Measurements from ENCODE around the gene WBP2. TPM values are rescaled to one million over a fixed set of nuclear protein-coding genes. Genes with fewer than 3 reads are reported as not detected.

The WBP2 gene
- total and polyA plus RNA-seq, 4 donors, result 67.2 to 195 (median 135) TPM

GRCh38 chr17:75843577-75844529, 11.3 kb downstream of the WBP2 start, which contains the start of gene UNC13D:
UNC13D (minus strand) TSS chr17:75844404; CDS start chr17:75844337, 67 bp downstream.
- peaks cover 0 to 43% (median 28%) of the 10 kb centered on the region in 5 donors for H3K4me1 ChIP-seq (ENCODE audit: control insufficient read depth in 5 of 5, insufficient read depth in 5 of 5, low read length in 5 of 5)
- peak within 1 kb of the TSS; percentile 43 for H3K4me3 ChIP-seq

DNA sequence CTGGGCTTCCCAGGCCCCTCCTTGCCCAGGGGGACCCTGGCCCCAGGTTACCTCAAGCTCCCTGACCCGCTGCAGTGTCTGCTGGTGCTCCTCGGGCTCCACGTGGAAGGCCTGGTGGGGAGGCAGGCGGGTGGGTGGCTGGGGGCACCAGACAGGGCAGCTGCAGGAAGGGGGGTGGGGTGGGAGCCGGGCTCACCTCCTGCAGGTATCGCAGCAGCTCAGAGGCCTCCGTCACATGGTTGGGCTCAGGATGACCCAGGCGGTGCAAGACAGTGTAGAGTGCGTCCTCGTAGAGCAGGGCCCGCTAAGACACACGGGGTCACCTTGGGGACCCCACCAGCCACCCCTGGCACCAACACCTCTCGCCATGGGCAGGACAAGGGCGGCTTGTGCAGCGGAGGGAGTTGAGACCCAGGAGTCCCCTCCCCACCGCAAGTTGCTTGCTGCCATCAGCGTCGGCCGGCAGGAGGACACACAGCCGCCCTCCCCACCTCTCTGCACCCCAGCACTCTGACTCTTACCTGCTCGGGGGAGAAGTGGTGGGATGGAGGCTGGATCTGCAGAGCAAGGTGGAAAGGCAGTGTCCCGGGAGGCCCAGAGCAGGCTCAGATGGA, 12.1 kb downstream of the WBP2 start:
- Histone ChIP-seq H3K27ac (ENCODE audit: low read depth in 1 of 2, low read length in 1 of 2) (peak overlapping the region in 1 of 2 donors; percentile 93), H3K4me3 (peak overlapping the region; percentile 12), H3K27me3 (ENCODE audit: control insufficient read depth in 3 of 3, insufficient read depth in 3 of 3, low read length in 2 of 3) (no peaks in the 10 kb centered on the region), H3K9ac (ENCODE audit: insufficient read depth in 1 of 2, low read length in 2 of 2) (no peak overlapping the region), H3K9me3 (ENCODE audit: control insufficient read depth in 4 of 4, insufficient read depth in 3 of 4, low read length in 3 of 4) (no peaks in the 10 kb centered on the region), H3K36me3 (ENCODE audit: control insufficient read depth in 4 of 4, insufficient read depth in 4 of 4, low read length in 4 of 4) (peaks cover 0 to 35% (median 12%) of the 10 kb centered on the region in 4 donors), H3K4me1 (ENCODE audit: control insufficient read depth in 5 of 5, insufficient read depth in 5 of 5, low read length in 5 of 5) (peaks cover 0 to 38% (median 23%) of the 10 kb centered on the region in 5 donors)
- TF ChIP-seq, protein P1, sequence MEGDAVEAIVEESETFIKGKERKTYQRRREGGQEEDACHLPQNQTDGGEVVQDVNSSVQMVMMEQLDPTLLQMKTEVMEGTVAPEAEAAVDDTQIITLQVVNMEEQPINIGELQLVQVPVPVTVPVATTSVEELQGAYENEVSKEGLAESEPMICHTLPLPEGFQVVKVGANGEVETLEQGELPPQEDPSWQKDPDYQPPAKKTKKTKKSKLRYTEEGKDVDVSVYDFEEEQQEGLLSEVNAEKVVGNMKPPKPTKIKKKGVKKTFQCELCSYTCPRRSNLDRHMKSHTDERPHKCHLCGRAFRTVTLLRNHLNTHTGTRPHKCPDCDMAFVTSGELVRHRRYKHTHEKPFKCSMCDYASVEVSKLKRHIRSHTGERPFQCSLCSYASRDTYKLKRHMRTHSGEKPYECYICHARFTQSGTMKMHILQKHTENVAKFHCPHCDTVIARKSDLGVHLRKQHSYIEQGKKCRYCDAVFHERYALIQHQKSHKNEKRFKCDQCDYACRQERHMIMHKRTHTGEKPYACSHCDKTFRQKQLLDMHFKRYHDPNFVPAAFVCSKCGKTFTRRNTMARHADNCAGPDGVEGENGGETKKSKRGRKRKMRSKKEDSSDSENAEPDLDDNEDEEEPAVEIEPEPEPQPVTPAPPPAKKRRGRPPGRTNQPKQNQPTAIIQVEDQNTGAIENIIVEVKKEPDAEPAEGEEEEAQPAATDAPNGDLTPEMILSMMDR (IDR thresholded peaks at IDR 0.05; ENCODE audit: control extremely low read depth, extremely low read depth), result no peak
- no peak for ATAC-seq (ENCODE audit: insufficient read depth, low FRiP score)
- WGBS, 2 donors, result 44 to 73% methylated on average over 19 to 22 of the region's 22 CpGs
- DNase-seq, result no peak

More at GRCh38 chr17:75843577-75844529, 11.3 kb downstream of the WBP2 start, which contains the start of gene UNC13D:
- Histone ChIP-seq H3K9ac (ENCODE audit: insufficient read depth in 1 of 2, low read length in 2 of 2) (peak within 1 kb of the TSS; percentile 32 to 46), H3K27ac (ENCODE audit: low read depth in 1 of 2, low read length in 1 of 2) (peak within 1 kb of the TSS; percentile 78 to 93), H3K27me3 (ENCODE audit: control insufficient read depth in 3 of 3, insufficient read depth in 3 of 3, low read length in 2 of 3) (no peaks in the 10 kb centered on the region), H3K36me3 (ENCODE audit: control insufficient read depth in 4 of 4, insufficient read depth in 4 of 4, low read length in 4 of 4) (peaks cover 0 to 41% (median 19%) of the 10 kb centered on the region in 4 donors), H3K9me3 (ENCODE audit: control insufficient read depth in 4 of 4, insufficient read depth in 3 of 4, low read length in 3 of 4) (no peaks in the 10 kb centered on the region)
- DNase-seq (peak in 2 of 3 donors; percentile 40 to 44), ATAC-seq (ENCODE audit: insufficient read depth, low FRiP score) (peak; percentile 3)
- TF ChIP-seq, protein P1 (IDR thresholded peaks at IDR 0.05; ENCODE audit: control extremely low read depth, extremely low read depth), result no peak
- 13 to 28% methylated on average over 31 to 35 of the region's 35 CpGs for WGBS, 2 donors

DNA sequence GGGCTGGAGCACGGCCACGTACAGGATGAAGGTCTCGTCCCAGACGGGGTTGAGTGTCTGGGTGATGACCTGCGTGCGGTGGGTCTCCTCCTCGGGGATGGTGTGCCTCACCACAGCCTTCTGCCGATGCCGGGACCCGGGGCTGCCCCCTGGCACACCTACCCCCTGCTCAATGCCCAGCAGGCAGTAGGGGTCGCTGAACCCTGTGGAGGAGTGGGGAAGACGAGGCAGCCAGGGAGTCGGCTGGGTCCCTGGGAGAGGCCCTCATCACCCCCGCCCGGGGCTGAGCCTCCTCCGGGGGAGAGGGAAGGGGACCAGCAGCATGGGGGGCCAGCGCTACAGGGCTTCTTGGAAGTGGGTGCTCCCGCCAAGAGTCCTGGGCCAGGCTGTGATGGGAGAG, 12.7 kb downstream of the WBP2 start:
- Histone ChIP-seq H3K4me1 (ENCODE audit: control insufficient read depth in 5 of 5, insufficient read depth in 5 of 5, low read length in 5 of 5) (peaks cover 0 to 34% (median 20%) of the 10 kb centered on the region in 5 donors), H3K4me3 (no peak overlapping the region)

More for the DNA sequence above, 12.7 kb downstream of the WBP2 start:
- Histone ChIP-seq H3K36me3 (ENCODE audit: control insufficient read depth in 4 of 4, insufficient read depth in 4 of 4, low read length in 4 of 4) (peaks cover 0 to 29% (median 8%) of the 10 kb centered on the region in 4 donors), H3K27ac (ENCODE audit: low read depth in 1 of 2, low read length in 1 of 2) (peak overlapping the region in 1 of 2 donors; percentile 5), H3K9me3 (ENCODE audit: control insufficient read depth in 4 of 4, insufficient read depth in 3 of 4, low read length in 3 of 4) (no peaks in the 10 kb centered on the region), H3K27me3 (ENCODE audit: control insufficient read depth in 3 of 3, insufficient read depth in 3 of 3, low read length in 2 of 3) (no peaks in the 10 kb centered on the region), H3K9ac (ENCODE audit: insufficient read depth in 1 of 2, low read length in 2 of 2) (no peak overlapping the region)
- TF ChIP-seq, protein P1 (IDR thresholded peaks at IDR 0.05; ENCODE audit: control extremely low read depth, extremely low read depth), result no peak
- 90% methylated on average over 18 of the region's 18 CpGs for WGBS, 2 donors
- no peak for DNase-seq
- no peak for ATAC-seq (ENCODE audit: insufficient read depth, low FRiP score)
